ENCODE results near the gene ESR1. TPM values are rescaled to one million over a fixed set of nuclear protein-coding genes. Genes with fewer than 3 reads are reported as not detected.

Gene ESR1
- total RNA-seq, 1 experiment from 2014 or later = 4.1 TPM

GRCh38 chr6:152173957-152174356 is 366.5 kb downstream of the ESR1 start:
- H3K9me3 ChIP-seq (ENCODE audit: low read length) = no peaks in the 10 kb centered on the region
- H4K20me1 ChIP-seq (ENCODE audit: insufficient read depth, low read depth, low read length) = no peaks in the 10 kb centered on the region
- no peak overlapping the region for H3K9ac ChIP-seq (ENCODE audit: low read length)
- H3K79me2 ChIP-seq (ENCODE audit: low read length) = peaks cover 7% of the 10 kb centered on the region
- H3K9me2 ChIP-seq (replicated peaks; ENCODE audit: insufficient read depth, low read length) = no peaks in the 10 kb centered on the region
- no peaks in the 10 kb centered on the region for H3K27me3 ChIP-seq (ENCODE audit: low read length)
- H3K4me2 ChIP-seq (ENCODE audit: low read depth, low read length, poor library complexity, severe bottlenecking) = no peak overlapping the region
- H3K4me3 ChIP-seq (ENCODE audit: low read length) = no peak overlapping the region
- H3K36me3 ChIP-seq (ENCODE audit: insufficient read depth, low read length) = peaks cover 37% of the 10 kb centered on the region
- H3K4me1 ChIP-seq (ENCODE audit: low read length) = peaks cover 13% of the 10 kb centered on the region
- H2AFZ ChIP-seq (ENCODE audit: low read length) = no peak overlapping the region
- no peak overlapping the region for H3K27ac ChIP-seq (ENCODE audit: low read length)
- no peak for DNase-seq

GRCh38 chr6:152176268-152176667 is 368.8 kb downstream of the ESR1 start:
- no peaks in the 10 kb centered on the region for H3K27me3 ChIP-seq (ENCODE audit: low read length)
- H3K4me2 ChIP-seq (ENCODE audit: low read depth, low read length, poor library complexity, severe bottlenecking) = no peak overlapping the region

More at GRCh38 chr6:152176268-152176667, 368.8 kb downstream of the ESR1 start:
- no peaks in the 10 kb centered on the region for H3K9me2 ChIP-seq (replicated peaks; ENCODE audit: insufficient read depth, low read length)
- no peaks in the 10 kb centered on the region for H3K79me2 ChIP-seq (ENCODE audit: low read length)
- no peak overlapping the region for H3K9ac ChIP-seq (ENCODE audit: low read length)
- peaks cover 3% of the 10 kb centered on the region for H3K4me1 ChIP-seq (ENCODE audit: low read length)
- H2AFZ ChIP-seq (ENCODE audit: low read length) = no peak overlapping the region
- DNase-seq = no peak
- H3K36me3 ChIP-seq (ENCODE audit: insufficient read depth, low read length) = peaks cover 39% of the 10 kb centered on the region; the same call in 1 of the 2 replicates
- H3K27ac ChIP-seq (ENCODE audit: low read length) = no peak overlapping the region
- no peak overlapping the region for H3K4me3 ChIP-seq (ENCODE audit: low read length)
- no peaks in the 10 kb centered on the region for H3K9me3 ChIP-seq (ENCODE audit: low read length)
- H4K20me1 ChIP-seq (ENCODE audit: insufficient read depth, low read depth, low read length) = no peaks in the 10 kb centered on the region

All from Karpas-422 (cell line).